ENCODE data around the gene PIWIL4.

Gene PIWIL4

DNA sequence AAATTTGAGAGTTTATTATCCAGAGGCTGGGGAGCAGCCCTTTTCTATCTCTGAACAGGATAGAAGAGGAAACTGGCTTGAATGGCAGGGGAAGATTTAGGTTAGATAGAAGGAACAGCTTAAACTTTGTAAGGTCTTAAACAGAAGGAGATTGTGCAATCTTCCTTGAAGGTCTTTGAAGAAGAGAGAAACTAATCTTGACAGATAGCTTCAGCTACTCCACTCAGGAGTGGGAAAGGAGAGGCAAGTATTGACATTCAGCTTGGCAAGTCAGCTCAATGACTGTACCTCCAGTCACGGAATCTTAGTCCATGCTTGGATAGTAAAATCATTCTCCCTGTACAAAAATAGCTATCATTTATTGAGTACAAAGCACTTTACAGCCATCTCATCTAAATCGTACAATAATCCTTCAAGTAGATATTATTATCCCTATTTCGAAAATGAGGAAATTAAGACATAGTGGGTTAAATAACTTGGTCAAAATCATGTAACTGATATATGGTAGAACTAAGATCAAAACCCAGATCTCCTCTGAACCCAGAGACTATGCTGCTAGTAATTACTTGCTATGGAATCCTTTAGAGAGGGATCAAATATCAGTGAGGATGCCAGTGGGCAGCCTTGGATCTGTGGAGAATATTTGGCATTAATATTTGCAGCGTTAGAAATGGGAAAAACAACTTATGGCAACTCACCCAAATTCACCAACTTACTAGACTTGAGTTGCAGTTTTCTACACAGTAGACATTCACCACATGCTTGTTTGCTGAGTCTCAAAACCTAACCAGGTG is 40.3 kb upstream of the PIWIL4 start:
- Histone ChIP-seq H3K4me3 (ENCODE audit: low read length, poor library complexity, severe bottlenecking) (no peak overlapping the region), H3K4me2 (ENCODE audit: low read depth, low read length, poor library complexity, severe bottlenecking) (no peak overlapping the region), H3K4me1 (ENCODE audit: insufficient read depth, low read length, poor library complexity, severe bottlenecking) (no peaks in the 10 kb centered on the region), H4K20me1 (ENCODE audit: insufficient read depth, low read length, poor library complexity, severe bottlenecking) (no peaks in the 10 kb centered on the region), H3K9me2 (replicated peaks; ENCODE audit: low read depth, low read length) (no peaks in the 10 kb centered on the region), H3K79me2 (ENCODE audit: insufficient read depth, low read length) (no peaks in the 10 kb centered on the region), H2AFZ (ENCODE audit: low read length) (no peak overlapping the region), H3K9me3 (ENCODE audit: insufficient read depth, low read depth, low read length) (no peaks in the 10 kb centered on the region), H3K9ac (ENCODE audit: low read depth, low read length, poor library complexity, severe bottlenecking) (no peak overlapping the region), H3F3A (ENCODE audit: low read depth) (no peaks in the 10 kb centered on the region), H3K27me3 (ENCODE audit: insufficient read depth, low read length, poor library complexity, severe bottlenecking) (no peaks in the 10 kb centered on the region), H3K36me3 (ENCODE audit: insufficient read depth, low read length) (no peaks in the 10 kb centered on the region)
- TF ChIP-seq EZH2phosphoT487 (IDR thresholded peaks at IDR 0.05; ENCODE audit: borderline replicate concordance): no peak
- TF ChIP-seq, protein P1, sequence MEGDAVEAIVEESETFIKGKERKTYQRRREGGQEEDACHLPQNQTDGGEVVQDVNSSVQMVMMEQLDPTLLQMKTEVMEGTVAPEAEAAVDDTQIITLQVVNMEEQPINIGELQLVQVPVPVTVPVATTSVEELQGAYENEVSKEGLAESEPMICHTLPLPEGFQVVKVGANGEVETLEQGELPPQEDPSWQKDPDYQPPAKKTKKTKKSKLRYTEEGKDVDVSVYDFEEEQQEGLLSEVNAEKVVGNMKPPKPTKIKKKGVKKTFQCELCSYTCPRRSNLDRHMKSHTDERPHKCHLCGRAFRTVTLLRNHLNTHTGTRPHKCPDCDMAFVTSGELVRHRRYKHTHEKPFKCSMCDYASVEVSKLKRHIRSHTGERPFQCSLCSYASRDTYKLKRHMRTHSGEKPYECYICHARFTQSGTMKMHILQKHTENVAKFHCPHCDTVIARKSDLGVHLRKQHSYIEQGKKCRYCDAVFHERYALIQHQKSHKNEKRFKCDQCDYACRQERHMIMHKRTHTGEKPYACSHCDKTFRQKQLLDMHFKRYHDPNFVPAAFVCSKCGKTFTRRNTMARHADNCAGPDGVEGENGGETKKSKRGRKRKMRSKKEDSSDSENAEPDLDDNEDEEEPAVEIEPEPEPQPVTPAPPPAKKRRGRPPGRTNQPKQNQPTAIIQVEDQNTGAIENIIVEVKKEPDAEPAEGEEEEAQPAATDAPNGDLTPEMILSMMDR (conservative IDR thresholded peaks at IDR 0.05; ENCODE audit: low read length): no peak

DNA sequence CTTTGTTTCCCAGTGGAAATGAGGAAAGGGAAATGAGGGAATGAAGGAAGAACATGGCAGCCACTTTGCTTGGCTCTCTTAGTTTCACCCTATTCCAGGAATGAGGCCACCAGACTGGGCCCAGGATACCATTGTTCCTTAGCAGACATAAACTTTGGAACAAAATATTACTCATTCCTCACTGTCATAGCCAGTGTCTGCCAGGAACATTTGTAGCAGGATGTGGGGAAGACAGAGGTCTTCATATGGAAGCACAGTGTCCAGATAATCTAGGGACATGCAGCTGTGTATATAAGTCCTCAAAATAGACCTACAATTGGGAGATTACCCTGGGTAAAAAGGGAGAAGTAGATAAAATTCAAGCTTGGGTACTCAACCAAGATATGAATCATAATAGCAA is 38.6 kb upstream of the PIWIL4 start:
- Histone ChIP-seq H3K4me1 (ENCODE audit: insufficient read depth, low read length, poor library complexity, severe bottlenecking) (no peaks in the 10 kb centered on the region), H3K4me2 (ENCODE audit: low read depth, low read length, poor library complexity, severe bottlenecking) (no peak overlapping the region), H3K9me2 (replicated peaks; ENCODE audit: low read depth, low read length) (no peaks in the 10 kb centered on the region), H3K9me3 (ENCODE audit: insufficient read depth, low read depth, low read length) (no peaks in the 10 kb centered on the region), H3K4me3 (ENCODE audit: low read length, poor library complexity, severe bottlenecking) (no peak overlapping the region), H4K20me1 (ENCODE audit: insufficient read depth, low read length, poor library complexity, severe bottlenecking) (no peaks in the 10 kb centered on the region), H3F3A (ENCODE audit: low read depth) (no peaks in the 10 kb centered on the region), H3K79me2 (ENCODE audit: insufficient read depth, low read length) (no peaks in the 10 kb centered on the region), H2AFZ (ENCODE audit: low read length) (no peak overlapping the region), H3K36me3 (ENCODE audit: insufficient read depth, low read length) (no peaks in the 10 kb centered on the region), H3K27me3 (ENCODE audit: insufficient read depth, low read length, poor library complexity, severe bottlenecking) (no peaks in the 10 kb centered on the region), H3K9ac (ENCODE audit: low read depth, low read length, poor library complexity, severe bottlenecking) (no peak overlapping the region)
- TF ChIP-seq EZH2phosphoT487 (IDR thresholded peaks at IDR 0.05; ENCODE audit: borderline replicate concordance): no peak
- TF ChIP-seq, protein P1 (conservative IDR thresholded peaks at IDR 0.05; ENCODE audit: low read length): no peak

DNA sequence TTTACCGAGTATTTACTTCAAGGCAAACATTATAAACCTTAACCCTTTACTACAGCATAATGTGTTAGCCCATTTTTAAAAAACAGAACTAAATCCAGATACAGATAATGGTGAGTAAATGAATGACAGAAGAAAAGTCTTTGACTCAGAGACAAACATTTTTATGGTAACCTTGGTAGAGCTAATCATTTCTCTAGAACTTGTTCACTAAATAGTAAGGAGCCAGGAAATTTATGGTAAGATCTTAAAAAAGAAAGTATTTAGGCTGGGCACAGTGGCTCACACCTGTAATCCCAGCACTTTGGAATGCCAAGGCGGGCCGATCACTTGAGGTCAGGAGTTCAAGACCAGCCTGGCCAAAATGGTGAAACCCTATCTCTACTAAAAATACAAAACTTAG is 35.0 kb upstream of the PIWIL4 start:
- H3K4me1 ChIP-seq (ENCODE audit: insufficient read depth, low read length, poor library complexity, severe bottlenecking): peaks cover under 1% of the 10 kb centered on the region
- no peaks in the 10 kb centered on the region for H3K36me3 ChIP-seq (ENCODE audit: insufficient read depth, low read length)
- H4K20me1 ChIP-seq (ENCODE audit: insufficient read depth, low read length, poor library complexity, severe bottlenecking): no peaks in the 10 kb centered on the region

More for the DNA sequence above, 35.0 kb upstream of the PIWIL4 start:
- H3K9me2 ChIP-seq (replicated peaks; ENCODE audit: low read depth, low read length): no peaks in the 10 kb centered on the region
- H3F3A ChIP-seq (ENCODE audit: low read depth): no peaks in the 10 kb centered on the region
- H3K79me2 ChIP-seq (ENCODE audit: insufficient read depth, low read length): no peaks in the 10 kb centered on the region
- H3K27me3 ChIP-seq (ENCODE audit: insufficient read depth, low read length, poor library complexity, severe bottlenecking): no peaks in the 10 kb centered on the region
- no peak overlapping the region for H3K4me2 ChIP-seq (ENCODE audit: low read depth, low read length, poor library complexity, severe bottlenecking)
- H3K9ac ChIP-seq (ENCODE audit: low read depth, low read length, poor library complexity, severe bottlenecking): no peak overlapping the region
- no peak overlapping the region for H2AFZ ChIP-seq (ENCODE audit: low read length)
- H3K9me3 ChIP-seq (ENCODE audit: insufficient read depth, low read depth, low read length): no peaks in the 10 kb centered on the region
- H3K4me3 ChIP-seq (ENCODE audit: low read length, poor library complexity, severe bottlenecking): no peak overlapping the region
- TF ChIP-seq, protein P1 (conservative IDR thresholded peaks at IDR 0.05; ENCODE audit: low read length): no peak
- no peak for TF ChIP-seq EZH2phosphoT487 (IDR thresholded peaks at IDR 0.05; ENCODE audit: borderline replicate concordance)
